Stimulated activated CD4-positive, alpha-beta T cell treated with anti-CD3 and anti-CD28 coated beads, Interleukin-4, amount 100 ng/mL, for 4 hours (primary cell): ENCODE measurements around the gene SCAMP4.
"Not testable (repeated sequence)": the region's sequence is repeated elsewhere in the genome, so short reads cannot be mapped to it uniquely, and the experiment has no call there.

Experiments used
- DNase-seq, 2 experiments: peaks; one replicate each; pipeline ENCODE4 v3.0.0-alpha.2; 2020

SCAMP4 gene

GRCh38 chr19:1883784-1884183 lies 21.4 kb upstream of the SCAMP4 start:
- DNase-seq: no peak

GRCh38 chr19:1884291-1884718 lies 20.9 kb upstream of the SCAMP4 start:
- no peak for DNase-seq

GRCh38 chr19:1884719-1885334 lies 20.4 kb upstream of the SCAMP4 start:
- no peak for DNase-seq

GRCh38 chr19:1885398-1886119 lies 19.6 kb upstream of the SCAMP4 start, which contains the start of gene ABHD17A:
Gene ABHD17A, minus strand, starts transcription at chr19:1885496. Its CDS starts 3,930 bp downstream, at chr19:1881566.
- peak; percentile 93 to 96 for DNase-seq

GRCh38 chr19:1886360-1886759 lies 18.8 kb upstream of the SCAMP4 start:
- DNase-seq: not testable (repeated sequence)

- DNase-seq: no peak
These were observed 16.8 kb upstream of the SCAMP4 start for GRCh38 chr19:1888385-1888784.

GRCh38 chr19:1889907-1890306 lies 15.3 kb upstream of the SCAMP4 start:
- DNase-seq: no peak

- DNase-seq: no peak
These were observed 11.4 kb upstream of the SCAMP4 start for GRCh38 chr19:1893791-1894190.

- DNase-seq: no peak
These were observed 8.7 kb upstream of the SCAMP4 start for GRCh38 chr19:1896508-1896907.

GRCh38 chr19:1901940-1902404 lies 3.2 kb upstream of the SCAMP4 start:
- DNase-seq: no peak

- DNase-seq: no peak
These were observed 2.3 kb upstream of the SCAMP4 start for GRCh38 chr19:1902923-1903322.

GRCh38 chr19:1904860-1905109 lies 414 bp upstream of the SCAMP4 start:
- no peak for DNase-seq

- DNase-seq: no peak
These were observed 720 bp downstream of the SCAMP4 start for GRCh38 chr19:1905863-1906375.

- no peak for DNase-seq
These were observed 1.9 kb downstream of the SCAMP4 start for GRCh38 chr19:1906985-1907562.

GRCh38 chr19:1907563-1908363 lies 2.6 kb downstream of the SCAMP4 start:
- DNase-seq: no peak

GRCh38 chr19:1908364-1908678 lies 3.1 kb downstream of the SCAMP4 start:
- no peak for DNase-seq

GRCh38 chr19:1909761-1910080 lies 4.5 kb downstream of the SCAMP4 start:
- DNase-seq: no peak

GRCh38 chr19:1910177-1910576 lies 5.0 kb downstream of the SCAMP4 start:
- DNase-seq: no peak

GRCh38 chr19:1911098-1911497 lies 5.9 kb downstream of the SCAMP4 start:
- no peak for DNase-seq

GRCh38 chr19:1911995-1912394 lies 6.8 kb downstream of the SCAMP4 start:
- DNase-seq: no peak

- no peak for DNase-seq
These were observed 7.7 kb downstream of the SCAMP4 start for GRCh38 chr19:1912760-1913505.

GRCh38 chr19:1913781-1914577 lies 8.8 kb downstream of the SCAMP4 start:
- DNase-seq: no peak
